HEK293 (cell line): ENCODE measurements around the gene ERCC6L.

Experiments used
- CTCF ChIA-PET: fragments of 350-600 bp; formaldehyde crosslinking; extraction: SDS; loops from one replicate; lab custom pipeline; 2021; ENCODE audit warnings: antibody characterized with exemption; lab: Yijun Ruan, JAX
- POLR2A ChIA-PET: fragments of 300-600 bp; formaldehyde crosslinking; extraction: SDS; loops from one replicate; lab custom pipeline; 2020; ENCODE audit warnings: antibody characterized with exemption, inconsistent platforms; lab: Yijun Ruan, JAX
- H3K27ac ChIP-seq: fragments of 200-500 bp; sonication (Bioruptor generic); 2 replicates; pipeline ENCODE4 v1.5.1; 2014; ENCODE audit warnings: low read depth, low read length, control low read depth, inconsistent platforms; ENCODE audit errors: extremely low read depth
- H3K36me3 ChIP-seq, 2 experiments: fragments of 200-500 bp in 1 of 2; sonication (Bioruptor generic) in 1 of 2; 1 replicate in 1 of 2; 2 replicates in 1 of 2; pipeline ENCODE4 v1.5.1; 2014 to 2017; ENCODE audit warnings: inconsistent platforms in 2 of 2, low read length in 2 of 2; ENCODE audit not compliant: control insufficient read depth in 2 of 2, insufficient read depth in 1 of 2
- H3K4me1 ChIP-seq: fragments of 200-500 bp; sonication (Bioruptor generic); 2 replicates; pipeline ENCODE4 v1.5.1; 2014; ENCODE audit warnings: mild to moderate bottlenecking, low read length, inconsistent platforms; ENCODE audit not compliant: control insufficient read depth, insufficient read depth
- H3K4me3 ChIP-seq: 2 replicates; pipeline ENCODE4 v1.5.1; 2011; ENCODE audit warnings: low read depth, mild to moderate bottlenecking, control low read depth, low read length, moderate library complexity
- H3K9me3 ChIP-seq: fragments of 200-500 bp; sonication (Bioruptor generic); 2 replicates; pipeline ENCODE4 v1.5.1; 2014; ENCODE audit warnings: low read depth, low read length, inconsistent platforms; ENCODE audit not compliant: control insufficient read depth, insufficient read depth
- EGR2 ChIP-seq: fragments of 450-650 bp; formaldehyde crosslinking; IDR thresholded peaks from 2 replicates; pipeline ENCODE4 v1.5.1; 2016; ENCODE audit warnings: low read depth, missing biosample characterization, missing genetic modification characterization
- FEZF1 ChIP-seq: fragments of 450-650 bp; formaldehyde crosslinking; IDR thresholded peaks from 2 replicates; pipeline ENCODE4 v1.5.1; 2016; ENCODE audit warnings: missing biosample characterization, missing genetic modification characterization
- GLI2 ChIP-seq: fragments of 450-650 bp; formaldehyde crosslinking; IDR thresholded peaks from 2 replicates; pipeline ENCODE4; 2017; ENCODE audit warnings: missing biosample characterization, missing genetic modification characterization, low read depth, borderline replicate concordance
- KLF10 ChIP-seq: fragments of 450-650 bp; IDR thresholded peaks from 2 replicates; pipeline ENCODE4 v1.5.1; 2018; ENCODE audit warnings: missing biosample characterization, mild to moderate bottlenecking, missing genetic modification characterization
- KLF8 ChIP-seq: fragments of 450-650 bp; formaldehyde crosslinking; IDR thresholded peaks from 2 replicates; pipeline ENCODE4 v1.5.1; 2016; ENCODE audit warnings: missing biosample characterization, missing genetic modification characterization
- MYNN ChIP-seq: fragments of 450-650 bp; formaldehyde crosslinking; IDR thresholded peaks from 2 replicates; pipeline ENCODE4 v1.5.1; 2016; ENCODE audit warnings: missing biosample characterization, missing genetic modification characterization, borderline replicate concordance
- SP2 ChIP-seq: fragments of 450-650 bp; formaldehyde crosslinking; IDR thresholded peaks from 2 replicates; pipeline ENCODE4 v1.5.1; 2016; ENCODE audit warnings: missing biosample characterization, missing genetic modification characterization
- SP3 ChIP-seq: fragments of 450-650 bp; formaldehyde crosslinking; IDR thresholded peaks from 2 replicates; pipeline ENCODE4 v1.5.1; 2016; ENCODE audit warnings: missing biosample characterization, missing genetic modification characterization
- ZBTB17 ChIP-seq: fragments of 450-650 bp; formaldehyde crosslinking; IDR thresholded peaks from 2 replicates; pipeline ENCODE4 v1.5.1; 2016; ENCODE audit warnings: missing biosample characterization, missing genetic modification characterization
- ZBTB48 ChIP-seq: fragments of 450-650 bp; formaldehyde crosslinking; IDR thresholded peaks from 2 replicates; pipeline ENCODE4 v1.5.1; 2016; ENCODE audit warnings: missing biosample characterization, missing genetic modification characterization
- ZEB2 ChIP-seq: fragments of 450-650 bp; formaldehyde crosslinking; IDR thresholded peaks from 2 replicates; pipeline ENCODE4 v1.5.1; 2016; ENCODE audit warnings: missing biosample characterization, missing genetic modification characterization
- ZNF19 ChIP-seq: fragments of 450-650 bp; formaldehyde crosslinking; IDR thresholded peaks from 2 replicates; pipeline ENCODE4; 2016; ENCODE audit warnings: missing biosample characterization, missing genetic modification characterization, low read depth
- ZNF324 ChIP-seq: fragments of 450-650 bp; formaldehyde crosslinking; IDR thresholded peaks from 2 replicates; pipeline ENCODE4 v1.5.1; 2016; ENCODE audit warnings: missing biosample characterization, missing genetic modification characterization
- ZNF335 ChIP-seq: fragments of 450-650 bp; formaldehyde crosslinking; conservative IDR thresholded peaks from 2 replicates; pipeline ENCODE4 v1.5.1; 2016; ENCODE audit warnings: missing biosample characterization, missing genetic modification characterization
- ZNF341 ChIP-seq: fragments of 450-650 bp; formaldehyde crosslinking; IDR thresholded peaks from 2 replicates; pipeline ENCODE4; 2016; ENCODE audit warnings: low read depth, missing biosample characterization, missing genetic modification characterization
- ZNF501 ChIP-seq: fragments of 450-650 bp; formaldehyde crosslinking; IDR thresholded peaks from 2 replicates; pipeline ENCODE4 v1.5.1; 2016; ENCODE audit warnings: missing biosample characterization, missing genetic modification characterization
- ZNF510 ChIP-seq: fragments of 450-650 bp; formaldehyde crosslinking; IDR thresholded peaks from 2 replicates; pipeline ENCODE4 v1.5.1; 2018; ENCODE audit warnings: mild to moderate bottlenecking, missing genetic modification characterization, missing biosample characterization; ENCODE audit not compliant: insufficient replicate concordance
- ZNF600 ChIP-seq: fragments of 450-650 bp; formaldehyde crosslinking; IDR thresholded peaks from 2 replicates; pipeline ENCODE4 v1.5.1; 2016; ENCODE audit warnings: missing biosample characterization, missing genetic modification characterization
- ZNF660 ChIP-seq: fragments of 450-650 bp; IDR thresholded peaks from 2 replicates; pipeline ENCODE4 v1.5.1; 2018; ENCODE audit warnings: missing biosample characterization, mild to moderate bottlenecking, missing genetic modification characterization
- ZNF664 ChIP-seq: fragments of 450-650 bp; formaldehyde crosslinking; IDR thresholded peaks from 2 replicates; pipeline ENCODE4 v1.5.1; 2016; ENCODE audit warnings: missing biosample characterization, missing genetic modification characterization
- TF ChIP-seq, protein P1 (sequence below): fragments of 450-650 bp; formaldehyde crosslinking; IDR thresholded peaks from 2 replicates; pipeline ENCODE4 v1.5.1; 2016; ENCODE audit warnings: missing biosample characterization, missing genetic modification characterization
- TF ChIP-seq, protein P2 (sequence below): fragments of 450-650 bp; formaldehyde crosslinking; IDR thresholded peaks from 2 replicates; pipeline ENCODE4 v1.5.1; 2016; ENCODE audit warnings: missing biosample characterization, missing genetic modification characterization, low read depth
- TF ChIP-seq, protein P3 (sequence below): fragments of 450-650 bp; formaldehyde crosslinking; IDR thresholded peaks from 2 replicates; pipeline ENCODE4 v1.5.1; 2016; ENCODE audit warnings: missing biosample characterization, missing genetic modification characterization
- TF ChIP-seq, protein P4 (sequence below): fragments of 450-650 bp; formaldehyde crosslinking; IDR thresholded peaks from 2 replicates; pipeline ENCODE4 v1.5.1; 2016; ENCODE audit warnings: missing biosample characterization, missing genetic modification characterization

The ERCC6L gene, protein sequence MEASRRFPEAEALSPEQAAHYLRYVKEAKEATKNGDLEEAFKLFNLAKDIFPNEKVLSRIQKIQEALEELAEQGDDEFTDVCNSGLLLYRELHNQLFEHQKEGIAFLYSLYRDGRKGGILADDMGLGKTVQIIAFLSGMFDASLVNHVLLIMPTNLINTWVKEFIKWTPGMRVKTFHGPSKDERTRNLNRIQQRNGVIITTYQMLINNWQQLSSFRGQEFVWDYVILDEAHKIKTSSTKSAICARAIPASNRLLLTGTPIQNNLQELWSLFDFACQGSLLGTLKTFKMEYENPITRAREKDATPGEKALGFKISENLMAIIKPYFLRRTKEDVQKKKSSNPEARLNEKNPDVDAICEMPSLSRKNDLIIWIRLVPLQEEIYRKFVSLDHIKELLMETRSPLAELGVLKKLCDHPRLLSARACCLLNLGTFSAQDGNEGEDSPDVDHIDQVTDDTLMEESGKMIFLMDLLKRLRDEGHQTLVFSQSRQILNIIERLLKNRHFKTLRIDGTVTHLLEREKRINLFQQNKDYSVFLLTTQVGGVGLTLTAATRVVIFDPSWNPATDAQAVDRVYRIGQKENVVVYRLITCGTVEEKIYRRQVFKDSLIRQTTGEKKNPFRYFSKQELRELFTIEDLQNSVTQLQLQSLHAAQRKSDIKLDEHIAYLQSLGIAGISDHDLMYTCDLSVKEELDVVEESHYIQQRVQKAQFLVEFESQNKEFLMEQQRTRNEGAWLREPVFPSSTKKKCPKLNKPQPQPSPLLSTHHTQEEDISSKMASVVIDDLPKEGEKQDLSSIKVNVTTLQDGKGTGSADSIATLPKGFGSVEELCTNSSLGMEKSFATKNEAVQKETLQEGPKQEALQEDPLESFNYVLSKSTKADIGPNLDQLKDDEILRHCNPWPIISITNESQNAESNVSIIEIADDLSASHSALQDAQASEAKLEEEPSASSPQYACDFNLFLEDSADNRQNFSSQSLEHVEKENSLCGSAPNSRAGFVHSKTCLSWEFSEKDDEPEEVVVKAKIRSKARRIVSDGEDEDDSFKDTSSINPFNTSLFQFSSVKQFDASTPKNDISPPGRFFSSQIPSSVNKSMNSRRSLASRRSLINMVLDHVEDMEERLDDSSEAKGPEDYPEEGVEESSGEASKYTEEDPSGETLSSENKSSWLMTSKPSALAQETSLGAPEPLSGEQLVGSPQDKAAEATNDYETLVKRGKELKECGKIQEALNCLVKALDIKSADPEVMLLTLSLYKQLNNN

DNA sequence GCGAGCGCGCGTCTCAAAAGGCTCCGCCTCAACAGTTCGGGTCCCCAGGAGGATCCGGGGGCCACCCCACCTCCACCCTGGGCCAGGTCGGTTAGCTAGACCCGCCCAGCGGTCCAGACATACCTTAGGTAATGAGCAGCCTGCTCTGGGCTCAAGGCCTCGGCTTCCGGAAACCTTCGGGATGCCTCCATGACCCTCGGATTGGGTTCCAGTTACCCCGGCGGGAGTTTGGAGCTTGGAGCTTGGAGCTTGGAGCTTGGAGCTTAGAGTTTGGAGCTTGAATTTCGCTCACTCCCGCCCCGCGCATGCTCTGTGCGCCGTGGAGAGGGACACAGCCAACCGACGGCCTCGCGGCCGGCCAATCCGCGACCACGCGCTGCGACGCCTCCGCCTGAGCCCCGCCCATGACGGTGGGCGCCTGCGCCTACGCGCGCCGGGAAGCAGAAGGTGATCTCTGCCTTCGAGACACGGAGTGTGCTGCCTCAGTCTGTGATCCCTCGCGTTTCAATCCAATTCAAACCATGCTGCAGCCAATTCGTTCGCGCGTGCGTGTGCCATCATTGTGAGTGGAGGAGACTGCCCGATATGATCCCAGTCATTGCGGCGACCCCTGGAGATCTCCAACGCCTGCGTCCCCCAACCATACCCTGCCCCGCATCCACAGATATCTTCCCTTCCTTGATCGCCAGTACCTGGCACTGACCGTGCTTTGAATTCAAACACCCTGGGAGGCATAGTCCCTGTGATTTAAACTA is at the start of gene ERCC6L:
ERCC6L (minus strand) TSS at position 307 of the 755 bp plus-strand sequence; CDS start at position 191, 116 bp downstream.
- ChIA-PET POLR2A (interaction anchor here (0.5 to 1.6 kb wide), 15 partner anchors 9 to 474 kb away, joined by 3 to 43 read pairs (median 4); partner anchors contain the start of genes PIN4 and RPS4X), CTCF (interaction anchor here (1.4 to 4.8 kb wide), 2 partner anchors 8 to 39 kb away, joined by 4 to 24 read pairs; partner anchors contain the start of gene RPS4X)
- peaks cover 7 to 10% of the 10 kb centered on the region in 2 experiments for H3K36me3 ChIP-seq
- H3K27ac ChIP-seq, result peak within 1 kb of the TSS; percentile 74
- no peaks in the 10 kb centered on the region for H3K9me3 ChIP-seq
- H3K4me1 ChIP-seq, result no peaks in the 10 kb centered on the region
- peak within 1 kb of the TSS; percentile 56 for H3K4me3 ChIP-seq
- 0 out of 2 replicates have a peak, but pooled peaks have one; percentile 23 for TF ChIP-seq ZNF660 (tag by site-specific recombination)
- TF ChIP-seq KLF8, result peak; percentile 40; the same call in 1 of the 2 replicates
- peak; percentile 34; the same call in 1 of the 2 replicates for TF ChIP-seq ZNF600 (tag by site-specific recombination)
- TF ChIP-seq ZNF335, result peak; percentile 42; the same call in 1 of the 2 replicates
- TF ChIP-seq ZNF324 (tag by site-specific recombination), result peak; percentile 45; the same call in 1 of the 2 replicates
- TF ChIP-seq ZNF510 (tag by site-specific recombination), result no peak
- TF ChIP-seq, protein P1, sequence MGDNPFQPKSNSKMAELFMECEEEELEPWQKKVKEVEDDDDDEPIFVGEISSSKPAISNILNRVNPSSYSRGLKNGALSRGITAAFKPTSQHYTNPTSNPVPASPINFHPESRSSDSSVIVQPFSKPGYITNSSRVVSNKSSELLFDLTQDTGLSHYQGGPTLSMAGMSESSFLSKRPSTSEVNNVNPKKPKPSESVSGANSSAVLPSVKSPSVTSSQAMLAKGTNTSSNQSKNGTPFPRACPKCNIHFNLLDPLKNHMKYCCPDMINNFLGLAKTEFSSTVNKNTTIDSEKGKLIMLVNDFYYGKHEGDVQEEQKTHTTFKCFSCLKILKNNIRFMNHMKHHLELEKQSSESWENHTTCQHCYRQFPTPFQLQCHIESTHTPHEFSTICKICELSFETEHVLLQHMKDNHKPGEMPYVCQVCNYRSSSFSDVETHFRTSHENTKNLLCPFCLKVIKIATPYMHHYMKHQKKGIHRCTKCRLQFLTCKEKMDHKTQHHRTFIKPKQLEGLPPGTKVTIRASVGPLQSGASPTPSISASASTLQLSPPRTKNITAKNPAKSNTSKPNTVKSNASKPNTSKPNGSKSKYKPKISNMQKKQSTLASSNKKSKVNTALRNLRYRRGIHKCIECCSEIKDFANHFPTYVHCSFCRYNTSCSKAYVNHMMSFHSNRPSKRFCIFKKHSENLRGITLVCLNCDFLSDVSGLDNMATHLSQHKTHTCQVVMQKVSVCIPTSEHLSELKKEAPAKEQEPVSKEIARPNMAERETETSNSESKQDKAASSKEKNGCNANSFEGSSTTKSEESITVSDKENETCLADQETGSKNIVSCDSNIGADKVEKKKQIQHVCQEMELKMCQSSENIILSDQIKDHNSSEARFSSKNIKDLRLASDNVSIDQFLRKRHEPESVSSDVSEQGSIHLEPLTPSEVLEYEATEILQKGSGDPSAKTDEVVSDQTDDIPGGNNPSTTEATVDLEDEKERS, result peak; percentile 75; the same call in 1 of the 2 replicates
- TF ChIP-seq ZEB2 (tag by site-specific recombination), result no peak
- TF ChIP-seq ZNF664 (tag by site-specific recombination), result no peak
- TF ChIP-seq, protein P2, sequence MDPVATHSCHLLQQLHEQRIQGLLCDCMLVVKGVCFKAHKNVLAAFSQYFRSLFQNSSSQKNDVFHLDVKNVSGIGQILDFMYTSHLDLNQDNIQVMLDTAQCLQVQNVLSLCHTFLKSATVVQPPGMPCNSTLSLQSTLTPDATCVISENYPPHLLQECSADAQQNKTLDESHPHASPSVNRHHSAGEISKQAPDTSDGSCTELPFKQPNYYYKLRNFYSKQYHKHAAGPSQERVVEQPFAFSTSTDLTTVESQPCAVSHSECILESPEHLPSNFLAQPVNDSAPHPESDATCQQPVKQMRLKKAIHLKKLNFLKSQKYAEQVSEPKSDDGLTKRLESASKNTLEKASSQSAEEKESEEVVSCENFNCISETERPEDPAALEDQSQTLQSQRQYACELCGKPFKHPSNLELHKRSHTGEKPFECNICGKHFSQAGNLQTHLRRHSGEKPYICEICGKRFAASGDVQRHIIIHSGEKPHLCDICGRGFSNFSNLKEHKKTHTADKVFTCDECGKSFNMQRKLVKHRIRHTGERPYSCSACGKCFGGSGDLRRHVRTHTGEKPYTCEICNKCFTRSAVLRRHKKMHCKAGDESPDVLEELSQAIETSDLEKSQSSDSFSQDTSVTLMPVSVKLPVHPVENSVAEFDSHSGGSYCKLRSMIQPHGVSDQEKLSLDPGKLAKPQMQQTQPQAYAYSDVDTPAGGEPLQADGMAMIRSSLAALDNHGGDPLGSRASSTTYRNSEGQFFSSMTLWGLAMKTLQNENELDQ (tag by site-specific recombination), result no peak
- TF ChIP-seq ZBTB17 (tag by site-specific recombination), result peak; percentile 64
- peak; percentile 66; the same call in 1 of the 2 replicates for TF ChIP-seq EGR2
- TF ChIP-seq KLF10 (tag by site-specific recombination), result 0 out of 2 replicates have a peak, but pooled peaks have one; percentile 21
- no peak for TF ChIP-seq ZNF19
- no peak for TF ChIP-seq MYNN (tag by site-specific recombination)
- peak; percentile 39 for TF ChIP-seq SP3 (tag by site-specific recombination)
- no peak for TF ChIP-seq FEZF1 (tag by site-specific recombination)
- peak; percentile 33; the same call in 1 of the 2 replicates for TF ChIP-seq ZNF341 (tag by site-specific recombination)
- no peak for TF ChIP-seq GLI2
- peak; percentile 77 for TF ChIP-seq ZBTB48 (tag by site-specific recombination)
- peak; percentile 77 for TF ChIP-seq SP2 (tag by site-specific recombination)
- TF ChIP-seq ZNF501, result no peak
- TF ChIP-seq, protein P3, sequence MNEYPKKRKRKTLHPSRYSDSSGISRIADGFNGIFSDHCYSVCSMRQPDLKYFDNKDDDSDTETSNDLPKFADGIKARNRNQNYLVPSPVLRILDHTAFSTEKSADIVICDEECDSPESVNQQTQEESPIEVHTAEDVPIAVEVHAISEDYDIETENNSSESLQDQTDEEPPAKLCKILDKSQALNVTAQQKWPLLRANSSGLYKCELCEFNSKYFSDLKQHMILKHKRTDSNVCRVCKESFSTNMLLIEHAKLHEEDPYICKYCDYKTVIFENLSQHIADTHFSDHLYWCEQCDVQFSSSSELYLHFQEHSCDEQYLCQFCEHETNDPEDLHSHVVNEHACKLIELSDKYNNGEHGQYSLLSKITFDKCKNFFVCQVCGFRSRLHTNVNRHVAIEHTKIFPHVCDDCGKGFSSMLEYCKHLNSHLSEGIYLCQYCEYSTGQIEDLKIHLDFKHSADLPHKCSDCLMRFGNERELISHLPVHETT (tag by site-specific recombination), result no peak
- TF ChIP-seq, protein P4, sequence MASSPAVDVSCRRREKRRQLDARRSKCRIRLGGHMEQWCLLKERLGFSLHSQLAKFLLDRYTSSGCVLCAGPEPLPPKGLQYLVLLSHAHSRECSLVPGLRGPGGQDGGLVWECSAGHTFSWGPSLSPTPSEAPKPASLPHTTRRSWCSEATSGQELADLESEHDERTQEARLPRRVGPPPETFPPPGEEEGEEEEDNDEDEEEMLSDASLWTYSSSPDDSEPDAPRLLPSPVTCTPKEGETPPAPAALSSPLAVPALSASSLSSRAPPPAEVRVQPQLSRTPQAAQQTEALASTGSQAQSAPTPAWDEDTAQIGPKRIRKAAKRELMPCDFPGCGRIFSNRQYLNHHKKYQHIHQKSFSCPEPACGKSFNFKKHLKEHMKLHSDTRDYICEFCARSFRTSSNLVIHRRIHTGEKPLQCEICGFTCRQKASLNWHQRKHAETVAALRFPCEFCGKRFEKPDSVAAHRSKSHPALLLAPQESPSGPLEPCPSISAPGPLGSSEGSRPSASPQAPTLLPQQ (tag by site-specific recombination), result peak; percentile 14; the same call in 1 of the 2 replicates
